WTC11 (cell line): ENCODE results near the gene VPS52. TPM values are rescaled to one million over a fixed set of nuclear protein-coding genes. Genes with fewer than 3 reads are reported as not detected.

ENCODE experiments used
- ATAC-seq: fragments of 200-7000 bp; cut with Tn5 transposase; 2 replicates; pipeline ENCODE4 v1.10.0; 2021; ENCODE audit warnings: mild to moderate bottlenecking, moderate library complexity
- CTCF ChIA-PET: fragments of 300-600 bp; sonication (Branson Sonifier 250); formaldehyde crosslinking; loops from one replicate; lab custom pipeline; 2021; ENCODE audit warnings: antibody characterized with exemption; lab: Charles Lee
- POLR2A ChIA-PET: fragments of 350-600 bp; sonication (Branson Sonifier 250); formaldehyde crosslinking; loops from one replicate; lab custom pipeline; 2021; ENCODE audit warnings: antibody characterized with exemption; lab: Charles Lee
- DNase-seq: peaks from one replicate; pipeline ENCODE4 v3.0.0; 2021; ENCODE audit warnings: low spot score
- H3K27ac Mint-ChIP-seq: 2 replicates; pipeline ENCODE4 v1.8.0; 2021; ENCODE audit warnings: mixed read lengths
- H3K27me3 Mint-ChIP-seq: 2 replicates; pipeline ENCODE4 v1.8.0; 2021; ENCODE audit warnings: low read depth, mild to moderate bottlenecking, moderate library complexity, mixed read lengths
- H3K36me3 Mint-ChIP-seq: 2 replicates; pipeline ENCODE4 v1.8.0; 2021; ENCODE audit warnings: mixed read lengths
- H3K4me1 Mint-ChIP-seq: 2 replicates; pipeline ENCODE4 v1.8.0; 2022; ENCODE audit warnings: mixed read lengths
- H3K4me3 Mint-ChIP-seq: 2 replicates; pipeline ENCODE4 v1.8.0; 2021; ENCODE audit warnings: mild to moderate bottlenecking, moderate library complexity, mixed read lengths
- H3K9me3 Mint-ChIP-seq: 2 replicates; pipeline ENCODE4 v1.8.0; 2021; ENCODE audit warnings: mixed read lengths
- ETV6 ChIP-seq: sonication (generic); formaldehyde crosslinking; IDR thresholded peaks from 2 replicates; pipeline ENCODE4 v1.8.1; 2022; ENCODE audit warnings: mild to moderate bottlenecking, missing genetic modification reagents
- GABPB1 ChIP-seq: sonication (generic); formaldehyde crosslinking; IDR thresholded peaks from 2 replicates; pipeline ENCODE4 v1.8.1; 2023; ENCODE audit warnings: mild to moderate bottlenecking, missing genetic modification reagents
- GRHL2 ChIP-seq: fragments of 250-450 bp; sonication (Bioruptor Pico); IDR thresholded peaks from 2 replicates; pipeline ENCODE4 v1.8.0; 2022; ENCODE audit warnings: mild to moderate bottlenecking, moderate library complexity; ENCODE audit not compliant: insufficient replicate concordance, severe bottlenecking
- MXD4 ChIP-seq: fragments of 250-450 bp; sonication (Bioruptor Pico); IDR thresholded peaks from 2 replicates; pipeline ENCODE4 v1.8.0; 2021; ENCODE audit warnings: mild to moderate bottlenecking, moderate library complexity, borderline replicate concordance
- NFE2L1 ChIP-seq: sonication (generic); formaldehyde crosslinking; IDR thresholded peaks from 2 replicates; pipeline ENCODE4 v1.8.1; 2023; ENCODE audit warnings: missing genetic modification reagents
- NFYB ChIP-seq: sonication (generic); formaldehyde crosslinking; conservative IDR thresholded peaks from 2 replicates; pipeline ENCODE4 v1.8.0; 2022; ENCODE audit warnings: low read depth, missing genetic modification reagents
- NR1H2 ChIP-seq: sonication (generic); formaldehyde crosslinking; IDR thresholded peaks from 2 replicates; pipeline ENCODE4 v1.9.0; 2021; ENCODE audit warnings: mild to moderate bottlenecking, moderate library complexity, missing genetic modification reagents
- RORB ChIP-seq: fragments of 250-450 bp; sonication (Bioruptor Pico); IDR thresholded peaks from 2 replicates; pipeline ENCODE4 v1.9.0; 2021; ENCODE audit warnings: mild to moderate bottlenecking
- SMAD3 ChIP-seq: sonication (generic); formaldehyde crosslinking; IDR thresholded peaks from 2 replicates; pipeline ENCODE4 v1.8.0; 2022; ENCODE audit warnings: missing genetic modification reagents, mild to moderate bottlenecking, borderline replicate concordance
- SP1 ChIP-seq: sonication (generic); formaldehyde crosslinking; conservative IDR thresholded peaks from 2 replicates; pipeline ENCODE4 v1.8.1; 2022; ENCODE audit warnings: missing genetic modification reagents
- TCF7 ChIP-seq: sonication (generic); formaldehyde crosslinking; IDR thresholded peaks from 2 replicates; pipeline ENCODE4 v1.8.0; 2022; ENCODE audit warnings: mild to moderate bottlenecking, low read depth, missing genetic modification reagents, moderate library complexity
- ZBTB21 ChIP-seq: sonication (generic); formaldehyde crosslinking; IDR thresholded peaks from 2 replicates; pipeline ENCODE4 v1.8.1; 2023; ENCODE audit warnings: mild to moderate bottlenecking, missing genetic modification reagents, borderline replicate concordance
- ZNF423 ChIP-seq: fragments of 250-450 bp; sonication (Bioruptor Pico); IDR thresholded peaks from 2 replicates; pipeline ENCODE4 v2.1.2; 2022; ENCODE audit warnings: mild to moderate bottlenecking, moderate library complexity
- total RNA-seq: library from RNA; stranded (reverse); gene quantifications from 3 replicates; pipeline ENCODE4 v1.2.3, GENCODE V29; 2021
- TF ChIP-seq, protein P1 (sequence below): sonication (generic); formaldehyde crosslinking; IDR thresholded peaks from 2 replicates; pipeline ENCODE4 v1.8.0; 2022; ENCODE audit warnings: mild to moderate bottlenecking, missing genetic modification reagents
- TF ChIP-seq, protein P2 (sequence below): fragments of 250-450 bp; sonication (Bioruptor Pico); conservative IDR thresholded peaks from 2 replicates; pipeline ENCODE4 v1.9.0; 2021; ENCODE audit warnings: mild to moderate bottlenecking
- TF ChIP-seq, protein P3 (sequence below): sonication (generic); formaldehyde crosslinking; IDR thresholded peaks from 2 replicates; pipeline ENCODE4 v1.8.0; 2022; ENCODE audit warnings: mild to moderate bottlenecking, missing genetic modification reagents
- TF ChIP-seq, protein P4 (sequence below): sonication (generic); formaldehyde crosslinking; IDR thresholded peaks from 2 replicates; pipeline ENCODE4 v1.8.1; 2023; ENCODE audit warnings: mild to moderate bottlenecking, missing genetic modification reagents, moderate library complexity

VPS52 gene
- total RNA-seq, 1 experiment from 2014 or later, result 46.8 TPM

DNA sequence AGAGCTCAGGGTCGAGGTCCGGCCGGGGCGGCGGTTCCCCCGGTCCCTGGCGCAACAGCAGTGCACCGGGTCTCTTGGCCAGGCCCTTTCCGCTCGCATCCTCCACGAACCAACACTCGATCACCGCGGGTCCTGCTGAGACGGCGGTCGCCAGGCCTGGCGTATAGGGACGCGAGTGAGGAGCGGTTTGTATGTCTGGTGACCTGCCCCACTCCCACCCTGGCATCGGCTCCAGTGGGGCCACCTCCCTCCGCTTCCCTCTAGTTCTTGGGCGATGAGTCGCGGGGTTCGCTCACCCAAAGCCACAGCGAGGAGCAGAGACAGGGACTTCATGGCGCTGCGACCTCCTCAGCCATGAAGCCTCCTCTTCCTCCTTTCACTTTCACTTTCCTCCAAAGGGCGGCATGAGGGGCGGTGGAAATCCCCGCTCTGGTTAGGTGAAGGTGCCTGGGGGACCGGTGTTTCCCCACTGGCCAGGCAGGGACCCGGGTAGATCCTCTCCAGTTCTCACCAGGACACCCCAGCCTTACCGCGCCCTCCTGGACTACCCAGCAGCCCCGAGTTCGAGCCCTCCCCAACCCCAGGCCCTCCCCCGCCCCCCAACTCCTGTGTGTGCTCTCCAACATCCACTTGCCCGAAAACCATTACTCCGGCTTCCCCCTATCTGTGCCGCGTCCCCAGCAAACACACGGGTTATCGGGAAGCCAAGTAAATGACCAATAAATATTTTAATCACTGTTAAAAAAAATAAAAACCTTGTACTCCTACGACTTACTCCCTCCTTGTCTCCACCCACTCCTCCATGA is 42.2 kb upstream of the VPS52 start, which contains the start of gene TAPBP (continued):
- TF ChIP-seq MXD4, result no peak

DNA sequence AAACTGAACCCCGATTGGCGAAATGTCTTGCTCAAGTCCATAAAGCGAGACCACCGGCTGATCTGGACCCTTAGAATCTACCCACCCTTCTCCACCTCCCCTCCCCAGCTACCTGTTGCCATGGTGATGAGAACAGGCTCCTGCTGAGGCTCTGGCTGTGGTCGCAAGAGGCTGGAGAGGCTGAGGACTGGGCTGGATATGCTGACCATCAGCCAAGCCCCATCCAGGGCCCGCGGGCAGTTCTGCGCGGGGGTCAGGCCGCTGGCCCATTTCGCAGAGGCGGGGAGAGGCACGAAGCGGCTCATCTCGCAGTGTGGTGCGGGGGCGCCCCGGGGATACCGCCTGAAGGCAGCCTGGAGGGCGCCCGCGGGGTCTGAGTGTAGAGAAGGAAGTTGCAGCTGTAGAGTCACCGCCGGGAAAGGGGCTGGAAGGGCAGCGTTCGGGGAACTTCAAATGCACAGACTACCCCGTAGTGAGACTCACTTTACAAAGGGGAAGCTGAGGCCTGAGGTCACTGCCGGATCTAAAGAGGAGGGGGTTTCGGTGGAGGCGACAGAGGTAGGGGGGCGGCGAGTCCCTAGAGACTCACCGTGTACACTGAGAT is 41.5 kb upstream of the VPS52 start:
- peak; percentile 26; the same call in 1 of the 2 replicates for TF ChIP-seq GABPB1 (CRISPR knock-in tag)
- TF ChIP-seq SMAD3 (CRISPR knock-in tag), result no peak
- no peak for TF ChIP-seq NR1H2 (CRISPR knock-in tag)
- TF ChIP-seq, protein P1, sequence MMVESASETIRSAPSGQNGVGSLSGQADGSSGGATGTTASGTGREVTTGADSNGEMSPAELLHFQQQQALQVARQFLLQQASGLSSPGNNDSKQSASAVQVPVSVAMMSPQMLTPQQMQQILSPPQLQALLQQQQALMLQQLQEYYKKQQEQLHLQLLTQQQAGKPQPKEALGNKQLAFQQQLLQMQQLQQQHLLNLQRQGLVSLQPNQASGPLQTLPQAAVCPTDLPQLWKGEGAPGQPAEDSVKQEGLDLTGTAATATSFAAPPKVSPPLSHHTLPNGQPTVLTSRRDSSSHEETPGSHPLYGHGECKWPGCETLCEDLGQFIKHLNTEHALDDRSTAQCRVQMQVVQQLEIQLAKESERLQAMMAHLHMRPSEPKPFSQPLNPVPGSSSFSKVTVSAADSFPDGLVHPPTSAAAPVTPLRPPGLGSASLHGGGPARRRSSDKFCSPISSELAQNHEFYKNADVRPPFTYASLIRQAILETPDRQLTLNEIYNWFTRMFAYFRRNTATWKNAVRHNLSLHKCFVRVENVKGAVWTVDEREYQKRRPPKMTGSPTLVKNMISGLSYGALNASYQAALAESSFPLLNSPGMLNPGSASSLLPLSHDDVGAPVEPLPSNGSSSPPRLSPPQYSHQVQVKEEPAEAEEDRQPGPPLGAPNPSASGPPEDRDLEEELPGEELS (CRISPR knock-in tag), result peak; percentile 24; the same call in 1 of the 2 replicates
- peak; percentile 43; the same call in 1 of the 2 replicates for TF ChIP-seq ZNF423 (CRISPR knock-in tag)
- TF ChIP-seq RORB (CRISPR knock-in tag), result no peak
- TF ChIP-seq ETV6 (CRISPR knock-in tag), result no peak
- no peaks in the 10 kb centered on the region for H3K36me3 Mint-ChIP-seq
- DNase-seq (peak; percentile 47), ATAC-seq (no peak; the same call in 1 of the 2 replicates)
- H3K9me3 Mint-ChIP-seq, result no peaks in the 10 kb centered on the region
- peaks cover 35% of the 10 kb centered on the region for H3K4me1 Mint-ChIP-seq
- ChIA-PET POLR2A (interaction anchor here (0.9 to 1.5 kb wide), 7 partner anchors 10 to 118 kb away, joined by 3 to 8 read pairs (median 4); partner anchors contain the start of genes B3GALT4, RGL2, RPS18 and VPS52), CTCF (interaction anchor here (1.0 to 3.7 kb wide), 10 partner anchors 14 to 189 kb away, joined by 3 to 29 read pairs (median 5); partner anchors contain the start of genes B3GALT4, RGL2, RPS18 and VPS52)
- H3K27ac Mint-ChIP-seq, result peak overlapping the region; percentile 93
- peak overlapping the region; percentile 93 for H3K4me3 Mint-ChIP-seq
- H3K27me3 Mint-ChIP-seq, result no peaks in the 10 kb centered on the region; the same call in 1 of the 2 replicates

DNA sequence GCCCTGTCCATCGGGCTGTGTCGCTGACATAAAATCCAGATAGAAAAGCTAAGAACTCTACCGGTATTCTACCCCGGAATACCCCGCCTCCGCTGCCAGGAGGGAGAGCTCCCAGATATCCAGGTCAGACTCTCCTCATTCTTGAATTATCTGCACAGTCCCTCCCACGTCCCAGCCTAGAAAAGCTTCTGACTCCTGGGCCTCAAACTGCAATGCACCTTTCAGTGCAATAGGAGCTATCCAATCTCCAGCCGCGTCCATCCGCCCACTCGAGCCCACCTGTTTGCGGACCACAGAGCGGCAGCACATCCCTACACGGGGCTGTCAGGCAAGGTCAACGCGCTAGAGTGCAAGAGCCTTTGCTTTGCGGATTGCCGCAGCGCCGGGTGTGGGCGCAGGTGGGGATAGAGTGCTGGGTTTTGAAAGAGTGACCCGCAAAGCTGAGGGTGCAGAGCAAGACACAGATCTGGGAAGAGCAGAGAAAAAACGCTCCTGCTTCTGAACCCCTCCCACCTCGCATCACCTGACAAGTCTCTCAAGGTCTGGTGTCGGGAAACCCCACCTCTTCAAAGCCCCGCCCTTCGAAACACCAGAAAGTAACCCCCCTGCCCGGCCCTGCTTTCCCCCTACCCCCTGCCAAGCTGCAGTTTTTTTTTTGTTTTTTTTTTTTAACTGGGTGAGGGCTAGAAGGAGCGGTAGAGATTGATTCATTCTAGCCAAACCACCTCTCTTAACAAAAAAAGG is 40.9 kb upstream of the VPS52 start:
- H3K27me3 Mint-ChIP-seq, result no peaks in the 10 kb centered on the region; the same call in 1 of the 2 replicates
- ChIA-PET CTCF (interaction anchor here (0.9 to 3.7 kb wide), 15 partner anchors 8 to 188 kb away, joined by 3 to 29 read pairs (median 4); partner anchors contain the start of genes B3GALT4, RGL2, RPS18 and VPS52), POLR2A (interaction anchor here (1.0 to 1.5 kb wide), 5 partner anchors 12 to 41 kb away, joined by 3 to 8 read pairs (median 4); partner anchors contain the start of genes B3GALT4, PFDN6, RGL2 and RPS18)
- DNase-seq (peak; percentile 81), ATAC-seq (peak; percentile 60)
- peak overlapping the region; percentile 93 for H3K27ac Mint-ChIP-seq
- no peak for TF ChIP-seq NFE2L1 (CRISPR knock-in tag)
- no peak for TF ChIP-seq GRHL2 (CRISPR knock-in tag)
- TF ChIP-seq, protein P2, sequence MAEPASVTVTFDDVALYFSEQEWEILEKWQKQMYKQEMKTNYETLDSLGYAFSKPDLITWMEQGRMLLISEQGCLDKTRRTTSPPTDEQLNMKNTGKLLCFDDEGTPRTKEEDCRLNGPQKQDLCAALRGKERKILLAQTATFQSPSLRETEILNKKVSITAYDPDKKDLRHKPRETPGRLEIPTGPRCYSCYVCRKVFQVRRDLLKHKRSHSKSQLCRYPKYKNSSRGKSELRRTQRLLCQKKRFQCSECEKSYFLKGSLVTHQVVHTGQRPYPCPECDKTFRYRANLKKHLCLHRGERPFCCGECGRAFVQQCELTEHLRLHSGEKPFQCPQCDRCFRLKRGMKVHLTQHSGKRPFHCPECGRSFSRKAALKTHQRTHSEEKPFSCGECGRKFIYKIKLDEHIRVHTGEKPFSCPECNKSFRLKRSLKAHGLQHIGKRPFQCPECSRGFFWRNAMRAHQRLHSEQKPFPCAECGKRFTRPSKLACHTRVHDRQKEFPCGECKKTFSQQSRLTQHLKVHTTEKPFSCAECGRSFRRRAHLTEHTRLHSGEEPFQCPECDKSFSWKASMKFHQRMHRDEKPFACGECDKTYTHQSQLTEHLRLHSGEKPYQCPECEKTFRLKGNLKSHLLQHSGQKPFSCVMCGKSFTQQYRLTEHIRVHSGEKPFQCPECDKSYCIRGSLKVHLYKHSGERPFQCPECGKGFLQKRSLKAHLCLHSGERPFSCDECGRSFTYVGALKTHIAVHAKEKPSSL (CRISPR knock-in tag), result no peak
- TF ChIP-seq, protein P3, sequence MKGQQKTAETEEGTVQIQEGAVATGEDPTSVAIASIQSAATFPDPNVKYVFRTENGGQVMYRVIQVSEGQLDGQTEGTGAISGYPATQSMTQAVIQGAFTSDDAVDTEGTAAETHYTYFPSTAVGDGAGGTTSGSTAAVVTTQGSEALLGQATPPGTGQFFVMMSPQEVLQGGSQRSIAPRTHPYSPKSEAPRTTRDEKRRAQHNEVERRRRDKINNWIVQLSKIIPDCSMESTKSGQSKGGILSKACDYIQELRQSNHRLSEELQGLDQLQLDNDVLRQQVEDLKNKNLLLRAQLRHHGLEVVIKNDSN (CRISPR knock-in tag), result peak; percentile 57; the same call in 1 of the 2 replicates
- TF ChIP-seq, protein P4, sequence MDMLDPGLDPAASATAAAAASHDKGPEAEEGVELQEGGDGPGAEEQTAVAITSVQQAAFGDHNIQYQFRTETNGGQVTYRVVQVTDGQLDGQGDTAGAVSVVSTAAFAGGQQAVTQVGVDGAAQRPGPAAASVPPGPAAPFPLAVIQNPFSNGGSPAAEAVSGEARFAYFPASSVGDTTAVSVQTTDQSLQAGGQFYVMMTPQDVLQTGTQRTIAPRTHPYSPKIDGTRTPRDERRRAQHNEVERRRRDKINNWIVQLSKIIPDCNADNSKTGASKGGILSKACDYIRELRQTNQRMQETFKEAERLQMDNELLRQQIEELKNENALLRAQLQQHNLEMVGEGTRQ, result peak; percentile 77
- TF ChIP-seq ZBTB21 (CRISPR knock-in tag), result no peak
- TF ChIP-seq SP1 (CRISPR knock-in tag), result peak; percentile 30; the same call in 1 of the 2 replicates
- TF ChIP-seq NFYB (CRISPR knock-in tag), result no peak
- TF ChIP-seq TCF7 (CRISPR knock-in tag), result no peak
- TF ChIP-seq, all 79 proteins: peak for 3
- H3K4me3 Mint-ChIP-seq, result peak overlapping the region; percentile 93
- H3K9me3 Mint-ChIP-seq, result no peaks in the 10 kb centered on the region
- peaks cover 32% of the 10 kb centered on the region for H3K4me1 Mint-ChIP-seq
- H3K36me3 Mint-ChIP-seq, result no peaks in the 10 kb centered on the region
